ENCODE results near the gene VAC14.

- no peak for TF ChIP-seq CTCF (IDR thresholded peaks at IDR 0.05)
- TF ChIP-seq POLR2A (IDR thresholded peaks at IDR 0.05), result no peak
These were observed 5.6 kb downstream of the VAC14 start for GRCh38 chr16:70795296-70795912.

Measured in lower leg skin (tissue), 3 donors.